Placental epithelial cell (primary cell): ENCODE results near the gene MFSD12. TPM values are rescaled to one million over a fixed set of nuclear protein-coding genes. Genes with fewer than 3 reads are reported as not detected.

Experiments
- small RNA-seq: library from RNA; depleted of rRNA; stranded (forward); fragments of <200 nt; gene quantifications from one replicate; pipeline ENCODE3, GENCODE V24; 2012
- total RNA-seq: library from RNA; depleted of rRNA; stranded (reverse); fragments of >200 nt; gene quantifications from 2 replicates; pipeline ENCODE4 v1.2.3, GENCODE V29; 2012

Gene MFSD12
- 92.3 and 93.4 TPM in 2 replicates for total RNA-seq

DNA sequence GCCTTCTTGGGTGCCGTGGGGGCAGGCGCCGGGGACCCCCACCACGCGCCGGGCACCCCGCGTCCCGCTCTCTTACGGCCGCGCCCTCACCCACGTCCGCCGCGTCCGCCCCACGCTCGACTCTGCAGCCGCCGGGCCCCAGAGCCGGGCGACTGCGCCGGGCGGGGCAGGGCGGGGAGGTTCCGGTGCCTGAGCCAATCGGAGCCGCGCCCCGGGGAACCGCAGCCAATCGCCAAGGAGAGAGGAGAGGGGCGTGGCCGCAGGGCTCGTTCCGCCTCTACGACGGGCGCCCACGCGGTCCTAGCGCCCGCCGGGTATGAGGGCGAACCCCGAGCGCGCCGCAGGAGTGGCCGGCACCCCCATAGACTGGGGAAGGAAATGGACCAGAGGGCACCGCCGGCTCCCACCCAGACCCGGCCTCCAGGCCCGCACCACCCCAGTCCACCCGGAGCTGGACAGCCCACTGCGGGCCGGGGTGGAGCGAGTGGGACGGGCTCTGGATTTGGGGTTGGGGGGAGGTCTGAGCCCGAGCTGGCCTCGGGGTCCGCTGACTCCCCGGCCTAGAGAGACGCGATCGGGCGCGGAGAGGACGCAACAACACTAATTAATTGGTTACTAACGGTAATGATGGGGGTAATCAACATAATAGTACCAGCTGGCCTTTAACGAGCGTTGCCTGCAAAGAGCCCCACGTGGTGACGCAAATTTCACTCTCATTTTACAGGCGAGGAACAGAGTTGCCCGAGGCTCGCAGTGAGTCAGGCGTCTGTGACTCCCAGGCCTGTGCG, at the start of gene MFSD12:
Gene MFSD12 (minus strand): TSS at position 126 of the 788 bp plus-strand sequence. CDS start 183 bp downstream, outside the sequence.

DNA sequence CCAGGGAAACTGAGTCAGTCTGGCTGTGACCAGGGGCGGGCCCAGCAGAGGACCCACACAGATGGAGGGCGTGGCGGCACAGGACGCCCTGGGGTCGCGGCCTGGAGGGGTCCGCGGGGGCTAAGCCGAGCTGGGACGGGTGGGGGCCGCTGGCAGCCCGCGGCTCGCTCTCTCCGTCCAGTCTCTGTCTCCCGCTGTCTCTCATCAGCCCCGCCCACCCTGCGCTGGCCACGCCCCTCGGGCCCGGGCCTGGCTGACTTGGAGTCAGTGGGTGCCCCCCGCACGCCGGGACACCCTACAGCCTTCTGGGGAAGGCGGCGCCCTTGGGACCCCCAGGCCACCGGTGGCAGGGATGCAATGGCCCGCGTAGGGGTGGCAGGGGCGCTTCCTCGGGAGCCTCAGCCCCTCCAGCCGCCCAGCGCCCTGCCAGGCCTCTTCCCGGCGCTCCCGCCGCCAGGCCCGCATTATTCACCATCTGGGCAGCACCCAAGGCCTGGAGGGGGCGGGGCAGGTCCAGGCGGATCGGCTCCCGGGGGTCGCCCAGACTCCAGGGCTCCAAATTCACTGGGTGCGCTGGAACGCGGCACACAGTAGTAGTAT, 49.4 kb upstream of the MFSD12 start, which contains the start of gene TBXA2R:
Gene TBXA2R (minus strand): TSS at position 186 of the 600 bp plus-strand sequence. CDS start 6,241 bp downstream, outside the sequence.

DNA sequence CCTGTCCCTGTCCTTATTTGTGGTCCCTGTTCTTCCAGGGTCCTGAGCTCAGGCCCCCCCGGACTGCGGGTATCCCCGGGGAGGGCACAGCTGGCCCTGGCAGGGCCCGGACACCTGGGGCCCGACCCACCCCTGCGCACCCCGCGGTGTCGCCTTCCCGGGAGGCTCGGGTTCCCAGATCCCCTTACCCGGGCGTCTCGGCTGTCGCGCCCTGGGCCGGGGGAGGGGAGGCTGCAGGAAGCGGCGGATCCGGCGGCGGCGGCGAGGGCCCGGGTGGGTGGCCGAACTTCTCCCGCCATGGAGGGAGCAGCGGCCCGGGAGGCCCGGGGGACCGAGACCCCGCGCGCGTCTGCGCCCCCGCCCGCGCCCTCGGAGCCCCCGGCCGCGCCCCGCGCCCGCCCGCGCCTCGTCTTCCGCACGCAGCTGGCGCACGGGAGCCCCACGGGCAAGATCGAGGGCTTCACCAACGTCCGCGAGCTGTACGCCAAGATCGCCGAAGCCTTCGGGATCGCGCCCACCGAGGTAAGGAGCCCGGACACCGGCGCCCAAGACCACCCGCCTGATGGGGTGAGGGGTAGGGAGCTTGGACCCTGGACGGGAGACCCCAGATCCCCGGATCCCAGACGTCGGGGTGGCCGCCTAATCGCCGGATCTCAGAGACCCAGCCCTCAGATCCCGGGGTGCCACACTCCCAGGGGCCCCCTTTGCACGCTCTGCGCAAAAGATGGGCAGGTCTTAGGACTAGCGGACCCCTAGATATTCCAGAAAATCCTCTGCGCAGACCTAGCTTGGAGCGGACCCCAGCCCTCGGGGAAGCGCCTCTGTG, 28.1 kb upstream of the MFSD12 start, which contains the start of gene GIPC3:
Gene GIPC3 (plus strand): TSS at position 178 of the 826 bp plus-strand sequence. CDS start 120 bp downstream, at position 298.

DNA sequence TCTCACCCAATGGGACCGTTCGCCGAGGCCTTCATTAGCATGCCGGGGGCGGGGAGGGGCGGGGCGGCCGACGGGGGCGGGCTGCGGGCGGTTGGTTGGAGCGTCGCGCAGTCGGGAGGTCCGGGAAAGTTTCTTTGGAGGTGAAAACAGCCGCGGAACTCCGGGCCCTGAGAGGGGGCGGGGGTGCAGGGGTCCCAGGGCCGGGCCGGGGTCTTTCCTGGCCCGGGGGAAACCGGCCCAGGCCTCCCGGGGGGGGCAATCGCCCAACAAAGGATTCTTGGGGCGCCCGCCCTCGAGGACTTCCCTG, 15.4 kb upstream of the MFSD12 start, which contains the start of gene HMG20B:
Gene HMG20B (plus strand): TSS at position 90 of the 307 bp plus-strand sequence. CDS start 366 bp downstream, outside the sequence.

DNA sequence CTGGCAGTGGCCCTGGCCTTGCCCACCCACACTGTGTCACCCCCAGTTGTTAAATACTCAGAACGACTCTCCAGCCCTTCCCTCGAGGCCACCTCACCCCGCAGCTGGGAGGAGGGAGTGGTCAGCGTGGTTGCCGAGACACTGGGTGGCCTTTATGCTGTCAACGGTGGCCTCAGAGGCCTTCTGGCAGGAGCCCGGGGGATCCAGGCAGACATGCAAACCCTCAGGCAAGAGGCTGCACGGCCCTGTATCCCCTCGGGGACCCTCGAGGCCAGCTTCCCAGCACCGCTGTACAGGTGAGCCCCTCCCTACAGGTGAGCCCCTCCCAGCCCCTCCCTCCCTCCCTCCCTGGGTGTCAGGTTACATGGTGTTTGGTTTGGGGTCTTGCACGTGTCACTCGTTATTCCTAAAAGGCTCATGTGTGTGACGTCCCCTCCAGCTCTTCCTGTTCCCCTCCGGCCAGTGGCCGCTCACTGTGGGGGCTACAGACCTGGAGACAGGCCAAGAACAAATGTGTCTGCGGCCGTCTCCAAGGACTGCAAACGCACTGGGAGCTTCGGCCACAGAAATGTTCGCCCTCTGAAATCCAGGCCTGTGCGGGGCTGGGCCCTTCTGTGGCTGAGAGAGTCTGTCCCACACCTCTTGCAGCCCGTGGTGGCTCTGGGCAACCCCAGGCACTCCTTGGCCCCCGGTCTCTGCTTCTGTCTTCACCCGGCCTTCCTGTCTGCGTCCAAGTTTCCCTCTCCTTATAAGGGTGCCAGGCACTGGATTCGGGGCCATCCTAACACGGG, 18.2 kb downstream of the MFSD12 start, which contains the start of gene TEKTIP1:
Gene TEKTIP1 (plus strand): TSS at position 210 of the 791 bp plus-strand sequence. CDS start 4 bp downstream, at position 214.

DNA sequence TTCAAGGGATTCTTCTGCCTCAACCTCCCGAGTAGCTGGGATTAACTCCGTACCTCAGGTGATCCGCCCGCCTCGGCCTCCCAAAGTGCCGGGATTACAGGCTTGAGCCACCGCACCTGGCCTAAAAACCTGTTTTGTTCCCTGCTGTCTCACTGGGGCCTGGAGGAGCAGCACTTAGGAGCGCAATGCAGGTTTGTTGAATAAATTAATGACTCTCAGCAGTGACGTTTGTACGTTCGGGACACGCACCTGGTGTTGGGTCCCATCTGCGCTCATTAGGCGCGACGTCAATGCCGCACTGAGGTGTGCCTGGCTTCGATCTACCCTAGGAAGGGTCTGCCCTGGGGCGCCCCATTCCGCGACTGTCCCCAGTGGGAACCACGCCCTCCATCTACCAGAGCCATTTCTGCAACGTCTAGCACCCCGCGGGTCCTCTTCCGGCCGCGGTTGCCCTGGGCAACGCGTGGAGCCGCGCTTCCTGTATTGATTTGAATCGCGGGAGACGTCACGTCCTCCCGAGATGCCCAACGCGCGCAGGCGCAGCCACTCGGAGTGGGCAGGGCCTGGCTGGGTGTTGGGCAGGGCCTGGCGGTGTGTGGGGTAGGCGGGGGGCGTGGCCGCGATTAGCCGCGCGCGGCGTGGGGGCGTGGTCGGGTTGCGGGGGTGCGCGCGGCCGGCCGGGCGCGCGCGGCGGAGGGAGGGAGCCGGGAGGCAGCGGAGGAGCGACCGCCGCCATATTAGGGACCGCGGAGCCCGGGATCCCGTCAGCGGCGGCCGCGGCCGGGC, 51.6 kb downstream of the MFSD12 start, which contains the start of gene FZR1:
Gene FZR1 (plus strand): TSS at position 714 of the 786 bp plus-strand sequence. CDS start 16,679 bp downstream, outside the sequence.

DNA sequence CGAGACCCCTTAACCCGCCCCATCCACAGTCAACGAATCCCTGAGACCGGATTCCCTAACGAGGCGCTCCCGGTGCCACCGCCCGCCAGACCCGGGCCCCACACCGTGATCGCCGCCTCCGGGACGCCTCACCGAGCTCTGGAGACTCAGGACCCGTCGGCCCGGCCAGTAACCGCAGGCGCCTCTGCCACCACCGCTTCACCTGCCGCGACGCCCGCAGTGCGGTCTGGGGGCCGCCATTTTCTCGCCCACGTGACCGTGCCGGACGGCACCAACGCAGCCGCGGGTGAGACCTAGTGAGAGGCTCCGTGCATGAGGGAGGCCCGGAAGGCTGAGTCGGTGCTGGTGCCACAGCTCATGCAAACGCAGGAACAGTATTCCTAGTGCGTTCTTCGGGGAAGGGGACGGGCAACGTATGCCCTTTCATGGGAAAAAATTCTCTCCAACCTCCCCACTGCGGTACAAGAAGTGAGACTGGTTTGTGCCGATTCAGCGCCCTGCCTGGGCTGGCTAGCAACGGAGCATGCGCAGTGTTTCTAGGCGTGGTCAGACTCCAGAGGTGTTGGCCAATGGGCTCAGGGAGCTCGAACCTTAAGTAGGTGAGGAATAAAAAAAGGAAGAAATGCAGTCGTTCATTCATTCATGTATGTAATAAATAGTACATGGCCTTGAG, 56.8 kb downstream of the MFSD12 start, which contains the start of gene DOHH:
Gene DOHH (minus strand): TSS at position 246 of the 673 bp plus-strand sequence. CDS start 3,860 bp downstream, outside the sequence.

Small RNA genes within 50 kb of the gene (small RNA-seq; reads per million reads assigned to genes)
- gene AC005786.1: not detected
- gene RF00212: not detected

Other genes with a start within 250 kb of the MFSD12 start
- gene NFIC, start 191.0 kb downstream of the MFSD12 start, total RNA-seq: 15.8 and 16.9 TPM in 2 replicates
- gene SMIM24, start 77.1 kb downstream of the MFSD12 start, total RNA-seq: not detected in 2 replicates
- not detected in 2 replicates for gene SMIM44, start 74.1 kb downstream of the MFSD12 start, total RNA-seq
- gene DOHH, start 56.9 kb downstream of the MFSD12 start, total RNA-seq: 5.9 and 8.2 TPM in 2 replicates
- gene FZR1, start 51.3 kb downstream of the MFSD12 start, total RNA-seq: 72.6 and 86.3 TPM in 2 replicates
- gene TEKTIP1, start 18.4 kb downstream of the MFSD12 start, total RNA-seq: 0.22 and 0.39 TPM in 2 replicates
- 111 TPM in 2 replicates for gene HMG20B, start 15.4 kb upstream of the MFSD12 start, total RNA-seq
- gene GIPC3, start 27.9 kb upstream of the MFSD12 start, total RNA-seq: under 0.01 TPM in 1 of 2 replicates, not detected in the other
- 4.3 and 6.7 TPM in 2 replicates for gene TBXA2R, start 49.3 kb upstream of the MFSD12 start, total RNA-seq
- 27.1 and 27.5 TPM in 2 replicates for gene CACTIN, start 69.2 kb upstream of the MFSD12 start, total RNA-seq
- 17.3 and 26.2 TPM in 2 replicates for gene PIP5K1C, start 142.9 kb upstream of the MFSD12 start, total RNA-seq
- 0.39 TPM in 1 of 2 replicates, not detected in the other for gene TJP3, start 150.8 kb upstream of the MFSD12 start, total RNA-seq
- gene APBA3, start 204.1 kb upstream of the MFSD12 start, total RNA-seq: 25.5 and 27.8 TPM in 2 replicates
- gene MRPL54, start 205.1 kb upstream of the MFSD12 start, total RNA-seq: 32.2 and 46.1 TPM in 2 replicates
- not detected in 2 replicates for gene RAX2, start 214.6 kb upstream of the MFSD12 start, total RNA-seq
- gene MATK, start 228.8 kb upstream of the MFSD12 start, total RNA-seq: not detected in 2 replicates